NB4 (cell line): Measurements from ENCODE around the gene STAC3.
"Not testable (repeated sequence)": the region's sequence is repeated elsewhere in the genome, so short reads cannot be mapped to it uniquely, and the experiment has no call there.

Source experiments
- DNase-seq: peaks from one replicate; pipeline ENCODE4 v3.0.0; 2010; ENCODE audit warnings: low read depth
- H3K4me3 ChIP-seq: one replicate; pipeline ENCODE4 v1.5.1; 2011; ENCODE audit warnings: mild to moderate bottlenecking, low read depth, low read length, moderate library complexity
- CTCF ChIP-seq: IDR thresholded peaks from one replicate; pipeline ENCODE4 v1.5.1; 2012; ENCODE audit warnings: low read depth, low read length
- MAX ChIP-seq: IDR thresholded peaks from 2 replicates; pipeline ENCODE4 v1.6.1; 2011; ENCODE audit warnings: low read depth, low read length
- MYC ChIP-seq: IDR thresholded peaks from 2 replicates; pipeline ENCODE4 v1.6.1; 2011; ENCODE audit warnings: low read depth, low read length
- POLR2A ChIP-seq: IDR thresholded peaks from 2 replicates; pipeline ENCODE4 v1.6.1; 2011; ENCODE audit warnings: mild to moderate bottlenecking; ENCODE audit not compliant: insufficient read length; ENCODE audit errors: extremely low read depth

The STAC3 gene

GRCh38 chr12:57250956-57251355 is at the start of gene STAC3:
STAC3 (minus strand) TSS chr12:57251187; CDS start chr12:57249636, 1,551 bp downstream.
- TF ChIP-seq POLR2A (no peak), CTCF (no peak), MYC (no peak), MAX (no peak)
- no peak for DNase-seq
- H3K4me3 ChIP-seq, result no peak within 1 kb of the TSS

- no peak overlapping the region for H3K4me3 ChIP-seq
- TF ChIP-seq POLR2A (no peak), MYC (no peak), CTCF (no peak), MAX (no peak)
- no peak for DNase-seq
These were observed 48.6 kb upstream of the STAC3 start for GRCh38 chr12:57299514-57300016.

- no peak overlapping the region for H3K4me3 ChIP-seq
- TF ChIP-seq MYC (no peak), CTCF (no peak), MAX (no peak), POLR2A (no peak)
- DNase-seq, result no peak
These were observed 45.3 kb upstream of the STAC3 start for GRCh38 chr12:57296291-57296690.

GRCh38 chr12:57282073-57282472 is 31.1 kb upstream of the STAC3 start:
- DNase-seq, H3K4me3 ChIP-seq: not testable (repeated sequence)

GRCh38 chr12:57280211-57281062 is 29.4 kb upstream of the STAC3 start:
- TF ChIP-seq MYC (no peak), CTCF (peak; percentile 3)
- peak; percentile 85 for DNase-seq
- no peak overlapping the region for H3K4me3 ChIP-seq

- no peak for TF ChIP-seq MAX
- TF ChIP-seq POLR2A, result no peak
- TF ChIP-seq CTCF, result no peak
- no peak for TF ChIP-seq MYC
- no peak overlapping the region for H3K4me3 ChIP-seq
- DNase-seq, result no peak
These were observed 27.7 kb upstream of the STAC3 start for GRCh38 chr12:57278465-57279381.
